Karpas-422 (cell line): ENCODE results near the gene HIC1. TPM values are rescaled to one million over a fixed set of nuclear protein-coding genes. Genes with fewer than 3 reads are reported as not detected.

Source experiments
- DNase-seq: peaks from one replicate; pipeline ENCODE4 v3.0.0-alpha.2; 2015
- H2AFZ ChIP-seq: fragments of 200-600 bp; sonication (generic); 2 replicates; pipeline ENCODE4 v1.6.1; 2014; ENCODE audit warnings: antibody characterized with exemption, low read length, mixed read lengths
- H3K27ac ChIP-seq: fragments of 200-600 bp; sonication (generic); 2 replicates; pipeline ENCODE4 v1.5.1; 2014; ENCODE audit warnings: mild to moderate bottlenecking, low read length, moderate library complexity
- H3K27me3 ChIP-seq: fragments of 200-600 bp; sonication (generic); 2 replicates; pipeline ENCODE4 v1.6.1; 2014; ENCODE audit warnings: low read length, mixed read lengths
- H3K36me3 ChIP-seq: fragments of 200-600 bp; sonication (generic); 2 replicates; pipeline ENCODE4 v1.6.1; 2014; ENCODE audit warnings: low read length, mixed read lengths; ENCODE audit not compliant: insufficient read depth
- H3K4me1 ChIP-seq: fragments of 200-600 bp; sonication (generic); 2 replicates; pipeline ENCODE4 v1.6.1; 2014; ENCODE audit warnings: mild to moderate bottlenecking, low read length, mixed read lengths
- H3K4me2 ChIP-seq: fragments of 200-600 bp; sonication (generic); 2 replicates; pipeline ENCODE4 v1.6.1; 2014; ENCODE audit warnings: low read length, low read depth, mild to moderate bottlenecking; ENCODE audit not compliant: poor library complexity, severe bottlenecking
- H3K4me3 ChIP-seq: fragments of 200-600 bp; sonication (generic); 2 replicates; pipeline ENCODE4 v1.5.1; 2014; ENCODE audit warnings: mild to moderate bottlenecking, antibody characterized with exemption, low read length, mixed read lengths
- H3K79me2 ChIP-seq: fragments of 200-600 bp; sonication (generic); 2 replicates; pipeline ENCODE4 v1.6.1; 2014; ENCODE audit warnings: mild to moderate bottlenecking, low read length, mixed read lengths
- H3K9ac ChIP-seq: fragments of 200-600 bp; sonication (generic); 2 replicates; pipeline ENCODE4 v1.6.0; 2014; ENCODE audit warnings: low read length
- H3K9me2 ChIP-seq: fragments of 200-600 bp; sonication (generic), shearing (Covaris generic); replicated peaks from 2 replicates; pipeline ENCODE4 v1.6.0; 2014; ENCODE audit warnings: mild to moderate bottlenecking, low read length, moderate library complexity; ENCODE audit not compliant: insufficient read depth
- H3K9me3 ChIP-seq: fragments of 300-700, 200-600 bp; sonication (generic); 2 replicates; pipeline ENCODE4 v1.6.1; 2014; ENCODE audit warnings: low read length, mixed read lengths
- H4K20me1 ChIP-seq: fragments of 200-600 bp; sonication (generic); 2 replicates; pipeline ENCODE4 v1.6.1; 2014; ENCODE audit warnings: mild to moderate bottlenecking, antibody characterized with exemption, low read length, low read depth; ENCODE audit not compliant: insufficient read depth
- small RNA-seq: library from RNA; depleted of rRNA; stranded (forward); fragments of <200 nt; gene quantifications from one replicate; pipeline ENCODE3, GENCODE V24; 2014
- total RNA-seq: library from RNA; depleted of rRNA; stranded (reverse); fragments of >200 nt; shearing (Covaris generic); gene quantifications from 2 replicates; pipeline ENCODE4 v1.2.3, GENCODE V29; 2014; ENCODE audit warnings: low replicate concordance; rRNA removed

The HIC1 gene
- total RNA-seq, 1 experiment from 2014 or later = 3.2 TPM

DNA sequence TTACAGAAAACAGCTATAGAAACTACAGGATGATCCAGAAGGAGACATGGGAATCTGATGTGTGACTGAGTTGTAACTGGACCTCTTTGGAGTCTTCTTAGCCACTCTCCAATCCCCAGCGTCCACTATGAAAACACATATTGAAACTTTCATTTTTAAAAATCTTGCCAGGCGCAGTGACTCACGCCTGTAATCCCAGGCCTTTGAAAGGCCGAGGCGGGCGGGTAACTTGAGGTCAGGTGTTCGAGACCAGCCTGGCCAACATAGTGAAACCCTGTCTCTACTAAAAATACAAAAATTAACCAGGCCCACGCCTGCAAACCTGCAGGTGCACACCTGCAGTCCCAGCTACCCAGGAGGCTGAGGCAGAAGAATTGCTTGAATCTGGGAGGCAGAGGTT is 53.3 kb downstream of the HIC1 start:
- no peak overlapping the region for H3K4me2 ChIP-seq
- no peaks in the 10 kb centered on the region for H3K79me2 ChIP-seq
- H3K27me3 ChIP-seq = no peaks in the 10 kb centered on the region
- no peaks in the 10 kb centered on the region for H4K20me1 ChIP-seq
- H3K4me3 ChIP-seq = no peak overlapping the region
- H2AFZ ChIP-seq = no peak overlapping the region
- H3K9me3 ChIP-seq = no peaks in the 10 kb centered on the region
- H3K36me3 ChIP-seq = no peaks in the 10 kb centered on the region
- no peak overlapping the region for H3K9ac ChIP-seq
- DNase-seq = no peak
- no peak overlapping the region for H3K27ac ChIP-seq
- H3K9me2 ChIP-seq = no peaks in the 10 kb centered on the region
- peaks cover 3% of the 10 kb centered on the region for H3K4me1 ChIP-seq

GRCh38 chr17:2110436-2110835 is 55.5 kb downstream of the HIC1 start:
- no peaks in the 10 kb centered on the region for H3K27me3 ChIP-seq
- no peak overlapping the region for H3K27ac ChIP-seq
- no peak overlapping the region for H3K4me3 ChIP-seq
- DNase-seq = no peak
- peaks cover 3% of the 10 kb centered on the region for H3K4me1 ChIP-seq
- H3K36me3 ChIP-seq = no peaks in the 10 kb centered on the region
- H3K9me3 ChIP-seq = no peaks in the 10 kb centered on the region
- H3K79me2 ChIP-seq = no peaks in the 10 kb centered on the region
- H3K4me2 ChIP-seq = no peak overlapping the region
- no peaks in the 10 kb centered on the region for H4K20me1 ChIP-seq
- H3K9ac ChIP-seq = no peak overlapping the region
- no peak overlapping the region for H2AFZ ChIP-seq
- H3K9me2 ChIP-seq = no peaks in the 10 kb centered on the region

DNA sequence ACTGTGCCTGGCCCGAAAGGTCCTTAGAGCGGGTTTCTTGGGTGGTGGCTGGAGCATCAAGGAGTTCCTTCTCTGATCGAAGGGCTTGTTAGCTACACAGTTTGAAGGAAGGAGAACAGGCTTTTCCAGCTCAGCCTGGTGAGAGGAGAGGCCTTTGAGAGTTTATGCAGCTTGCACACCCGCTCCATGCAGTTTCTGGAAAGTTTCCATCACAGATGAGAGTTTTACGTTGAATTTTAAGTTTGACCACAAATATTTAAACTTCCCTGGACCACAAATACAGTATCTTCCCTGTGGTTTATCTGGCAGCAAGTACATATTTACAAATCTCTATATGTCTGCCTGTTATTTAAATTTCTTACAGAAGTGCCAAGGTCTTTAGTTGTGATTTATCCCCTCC is 56.8 kb downstream of the HIC1 start:
- no peak overlapping the region for H3K4me3 ChIP-seq
- H3K27ac ChIP-seq = no peak overlapping the region
- H4K20me1 ChIP-seq = no peaks in the 10 kb centered on the region
- no peaks in the 10 kb centered on the region for H3K27me3 ChIP-seq
- no peak overlapping the region for H3K9ac ChIP-seq
- peaks cover 3% of the 10 kb centered on the region for H3K4me1 ChIP-seq
- H2AFZ ChIP-seq = no peak overlapping the region
- H3K79me2 ChIP-seq = no peaks in the 10 kb centered on the region
- no peaks in the 10 kb centered on the region for H3K9me2 ChIP-seq
- H3K4me2 ChIP-seq = no peak overlapping the region
- H3K9me3 ChIP-seq = no peaks in the 10 kb centered on the region
- no peaks in the 10 kb centered on the region for H3K36me3 ChIP-seq
- no peak for DNase-seq

Small RNAs within 50 kb of the gene (small RNA-seq; reads per million reads assigned to genes)
- not detected for gene AC090617.6
- gene AC090617.9 = not detected
- gene MIR132 = 3.0 reads per million, percentile 66 among the genes with 10 or more reads in this experiment
- 1.5 reads per million, percentile 42 among the genes with 10 or more reads in this experiment for gene MIR212
- not detected for gene OVCA2

Other genes with a start within 250 kb of the HIC1 start
- 13.9 and 23.2 TPM in 2 replicates for gene SMYD4, start 225.2 kb upstream of the HIC1 start, total RNA-seq
- 40.4 and 63.9 TPM in 2 replicates for gene RPA1, start 225.1 kb upstream of the HIC1 start, total RNA-seq
- 0.11 and 0.30 TPM in 2 replicates for gene RTN4RL1, start 29.8 kb upstream of the HIC1 start, total RNA-seq
- gene DPH1, start 24.9 kb upstream of the HIC1 start, total RNA-seq = 37.5 and 41.9 TPM in 2 replicates
- 49.1 and 50.2 TPM in 2 replicates for gene OVCA2, start 13.1 kb upstream of the HIC1 start, total RNA-seq
- 10.2 and 12.0 TPM in 2 replicates for gene SMG6, start 248.7 kb downstream of the HIC1 start, total RNA-seq
- 5.6 and 13.3 TPM in 2 replicates for gene SRR, start 248.8 kb downstream of the HIC1 start, total RNA-seq